ENCODE measurements around the gene DCST2. TPM values are rescaled to one million over a fixed set of nuclear protein-coding genes. Genes with fewer than 3 reads are reported as not detected.

Gene DCST2
- total and polyA plus RNA-seq, 2 of the 8 experiments (the other 6 are each of a cell fraction or from before 2014, with no cell fraction given), result 0.43 to 2.1 TPM

- peaks cover 0 to 2% (median under 1%) of the 10 kb centered on the region in 4 experiments; a peak in 2 of 8 replicates for H3K36me3 ChIP-seq (ENCODE audit: control insufficient read depth in 2 of 4, insufficient read depth in 4 of 4, low read length in 3 of 4)
- TF ChIP-seq POLR2AphosphoS5 (IDR thresholded peaks at IDR 0.05; ENCODE audit: low read depth, low read length) (no peak), KDM4A (IDR thresholded peaks at IDR 0.05; ENCODE audit: low read depth, low read length, severe bottlenecking) (no peak), RXRA (IDR thresholded peaks at IDR 0.05; ENCODE audit: insufficient read depth, low read depth, low read length) (no peak), KDM1A (IDR thresholded peaks at IDR 0.05; ENCODE audit: borderline replicate concordance, low read length) (no peak), EZH2 (IDR thresholded peaks at IDR 0.05; ENCODE audit: low read depth, low read length, severe bottlenecking) (no peak), E2F6 (IDR thresholded peaks at IDR 0.05) (0 out of 2 replicates have a peak, but pooled peaks have one; percentile 5), RAD21 (IDR thresholded peaks at IDR 0.05 in 1 of 2, conservative IDR thresholded peaks at IDR 0.05 in 1 of 2; ENCODE audit: low read depth in 2 of 2, low read length in 2 of 2) (no peak), CTBP2 (IDR thresholded peaks at IDR 0.05; ENCODE audit: borderline replicate concordance, insufficient read depth, insufficient read length, low read length) (no peak), CHD2 (IDR thresholded peaks at IDR 0.05; ENCODE audit: low read length) (no peak), EP300 (IDR thresholded peaks at IDR 0.05; ENCODE audit: borderline replicate concordance in 1 of 2, low read depth in 2 of 2, low read length in 2 of 2) (no peak), SP1 (IDR thresholded peaks at IDR 0.05; ENCODE audit: low read depth, low read length) (no peak)
These were observed 28.6 kb upstream of the DCST2 start for GRCh38 chr1:155062151-155062686.

More at GRCh38 chr1:155062151-155062686, 28.6 kb upstream of the DCST2 start:
- peak overlapping the region; percentile 7 to 85 (median 82); a peak in 7 of 8 replicates for H3K4me3 ChIP-seq (ENCODE audit: extremely low read depth in 1 of 4, insufficient read depth in 2 of 4, low read depth in 3 of 4, low read length in 4 of 4)
- H3K9me3 ChIP-seq (ENCODE audit: insufficient read depth in 2 of 2, low read depth in 1 of 2, low read length in 1 of 2), result no peaks in the 10 kb centered on the region
- H2BK12ac ChIP-seq (ENCODE audit: low read depth, low read length), result no peak overlapping the region
- H3K4ac ChIP-seq (replicated peaks; ENCODE audit: insufficient read length, low read depth, low read length), result no peak overlapping the region
- H4K5ac ChIP-seq (ENCODE audit: insufficient read length, low read depth, low read length), result no peak overlapping the region
- H3K4me1 ChIP-seq (replicated peaks in 1 of 4; ENCODE audit: control insufficient read depth in 3 of 4, insufficient read depth in 4 of 4, low read length in 3 of 4), result peaks cover 0 to 19% (median 6%) of the 10 kb centered on the region in 4 experiments; a peak in 5 of 7 replicates
- H3K27ac ChIP-seq (ENCODE audit: low read depth, low read length), result no peak overlapping the region
- 7% methylated on average over 19 of the region's 29 CpGs; no CpG with 5 or more reads in 1 of the 2 experiments for WGBS, 2 experiments (ENCODE audit: extremely low coverage in 1 of 2, insufficient coverage in 1 of 2, insufficient read length in 1 of 2, insufficient replicate concordance in 2 of 2, low coverage in 1 of 2, low lambda C conversion rate in 2 of 2, missing lambda C conversion rate in 1 of 2)
- no peak overlapping the region for H4K91ac ChIP-seq (replicated peaks; ENCODE audit: insufficient read length, low read length)
- H2AK5ac ChIP-seq (ENCODE audit: low read depth, low read length), result no peak overlapping the region
- CTCF ChIA-PET (ENCODE audit: partially characterized antibody), result interaction anchor here (0.6 to 33.9 kb wide), 51 partner anchors 3 to 655 kb away, joined by 3 to 907 read pairs (median 4); partner anchors contain the start of genes ADAM15, DCST1, DCST2 and EFNA3
- H2BK15ac ChIP-seq (ENCODE audit: low read length), result no peak overlapping the region; the same call in 1 of the 2 replicates
- H2BK20ac ChIP-seq (ENCODE audit: low read length), result no peak overlapping the region
- H2BK120ac ChIP-seq (replicated peaks; ENCODE audit: low read depth, low read length), result no peak overlapping the region
- peaks cover 0 to 4% (median 1%) of the 10 kb centered on the region in 4 experiments; a peak in 2 of 7 replicates for H3K27me3 ChIP-seq (replicated peaks in 1 of 4; ENCODE audit: control insufficient read depth in 3 of 4, extremely low read depth in 1 of 4, insufficient read depth in 3 of 4, low read length in 3 of 4)
- H3K4me2 ChIP-seq (ENCODE audit: insufficient read depth in 1 of 2, low read depth in 2 of 2, low read length in 2 of 2), result peak overlapping the region; percentile 68 to 97
- H3K18ac ChIP-seq (ENCODE audit: extremely low read depth, low read length), result no peak overlapping the region
- DNase-seq (ENCODE audit: low read depth in 1 of 2, low spot score in 2 of 2) (peak in 1 of 2 experiments; percentile 87), FAIRE-seq (no peak)
- POLR2A ChIA-PET (ENCODE audit: partially characterized antibody), result interaction anchor here (0.7 to 4.6 kb wide), 14 partner anchors 8 to 123 kb away, joined by 3 to 21 read pairs (median 4); partner anchors contain the start of genes ADAM15, EFNA3, FLAD1 and KRTCAP2
- H3K79me1 ChIP-seq (ENCODE audit: low read depth, low read length), result no peaks in the 10 kb centered on the region
- no peak overlapping the region for H2BK5ac ChIP-seq (ENCODE audit: low read depth, low read length)
- peaks cover 0 to 15% of the 10 kb centered on the region in 2 experiments; a peak in 2 of 4 replicates for H3K79me2 ChIP-seq (ENCODE audit: control insufficient read depth in 1 of 2, insufficient read depth in 2 of 2, low read length in 2 of 2)
- no peak overlapping the region for H2AFZ ChIP-seq (ENCODE audit: low read length)
- H3K23me2 ChIP-seq (ENCODE audit: low read depth, low read length), result peaks cover 15% of the 10 kb centered on the region
- no peak overlapping the region for H3K56ac ChIP-seq (replicated peaks; ENCODE audit: insufficient read length, low read depth, low read length)
- H4K8ac ChIP-seq (ENCODE audit: extremely low read depth, insufficient read depth, low read length), result no peak overlapping the region
- H3K14ac ChIP-seq (ENCODE audit: insufficient read length), result no peak overlapping the region
- H3K23ac ChIP-seq (ENCODE audit: insufficient read length), result no peak overlapping the region
- no peak overlapping the region for H3K9ac ChIP-seq (replicated peaks in 1 of 4; ENCODE audit: extremely low read depth in 1 of 4, low read depth in 3 of 4, low read length in 3 of 4)
- peaks cover 2 to 13% of the 10 kb centered on the region in 2 experiments for H4K20me1 ChIP-seq (replicated peaks in 1 of 2; ENCODE audit: control insufficient read depth in 1 of 2, insufficient read depth in 2 of 2, low read length in 2 of 2)

All from H1 (cell line).